Kidney glomerular epithelial cell (primary cell): ENCODE results near the gene USP44.

Experiments
- DNase-seq: peaks from one replicate; lab custom pipeline; 2025; lab: John Stamatoyannopoulos, UW

The USP44 gene

DNA sequence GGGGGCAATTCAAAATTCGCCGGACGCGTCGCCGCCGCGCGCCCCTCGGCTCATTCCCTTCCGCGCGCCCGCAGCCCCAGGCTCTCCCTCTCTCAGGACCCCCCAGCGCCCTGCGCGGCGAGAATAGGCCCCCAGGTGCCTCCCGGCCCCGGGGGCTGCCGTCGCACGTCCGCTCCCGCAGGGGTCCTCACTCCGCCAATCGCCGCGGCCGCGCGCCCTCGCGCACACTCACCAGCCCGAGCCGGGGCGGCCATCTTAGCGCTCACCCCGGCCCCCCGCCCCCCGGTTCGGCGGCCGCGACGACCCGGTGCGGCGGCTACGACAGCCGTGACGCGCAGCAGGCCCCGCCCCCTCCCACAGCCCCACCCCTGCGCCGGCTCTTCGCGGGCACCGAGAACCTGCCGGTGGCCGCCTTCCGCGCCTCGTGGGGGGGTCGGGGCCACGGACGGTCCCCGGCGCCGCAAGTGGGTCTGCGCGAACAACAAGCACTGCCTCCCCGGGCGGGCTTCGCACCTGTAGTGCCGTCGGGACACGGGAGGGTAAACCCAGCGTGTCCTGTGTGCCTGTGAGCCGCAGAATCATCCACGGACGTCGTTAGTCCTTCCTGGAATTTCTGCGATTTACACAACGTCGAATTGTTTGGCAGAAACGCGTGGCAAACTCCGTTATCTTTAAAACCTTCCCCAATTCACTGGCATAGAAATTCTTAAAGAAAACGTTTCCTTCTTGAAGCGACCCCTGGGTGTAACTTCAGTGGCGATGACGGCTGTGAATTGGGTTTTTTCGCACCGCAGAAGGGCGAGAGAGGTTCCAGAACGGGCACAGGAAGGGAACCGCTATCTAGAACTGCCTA is 2.5 kb downstream of the USP44 start:
- peak; percentile 20 for DNase-seq

GRCh38 chr12:95548056-95548538 is 3.2 kb downstream of the USP44 start:
- DNase-seq, result no peak

DNA sequence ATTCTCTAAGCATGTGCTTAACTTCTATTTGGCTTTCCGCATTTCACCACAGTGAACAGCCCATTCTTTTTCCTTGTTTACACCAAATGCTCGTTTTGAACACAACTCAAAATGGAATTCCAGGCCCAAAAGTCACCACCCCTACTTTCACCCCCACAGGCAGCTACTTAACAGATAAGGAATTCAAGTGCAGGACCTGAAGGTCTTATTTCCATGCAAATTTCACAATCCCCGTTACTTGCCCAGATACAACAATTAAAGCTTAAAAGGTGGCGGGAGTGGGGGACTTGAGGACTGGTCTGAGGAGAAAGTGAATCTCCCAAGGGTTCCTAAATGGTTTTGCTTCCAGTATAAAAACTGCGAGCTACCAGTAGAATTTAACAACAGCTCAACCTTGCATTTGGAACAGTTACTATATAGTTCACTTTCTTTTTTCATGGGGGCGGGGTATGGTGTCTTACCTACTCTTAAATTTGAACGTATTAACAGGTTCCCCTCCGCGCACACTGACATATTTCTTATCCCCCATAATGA is 3.7 kb downstream of the USP44 start:
- no peak for DNase-seq

DNA sequence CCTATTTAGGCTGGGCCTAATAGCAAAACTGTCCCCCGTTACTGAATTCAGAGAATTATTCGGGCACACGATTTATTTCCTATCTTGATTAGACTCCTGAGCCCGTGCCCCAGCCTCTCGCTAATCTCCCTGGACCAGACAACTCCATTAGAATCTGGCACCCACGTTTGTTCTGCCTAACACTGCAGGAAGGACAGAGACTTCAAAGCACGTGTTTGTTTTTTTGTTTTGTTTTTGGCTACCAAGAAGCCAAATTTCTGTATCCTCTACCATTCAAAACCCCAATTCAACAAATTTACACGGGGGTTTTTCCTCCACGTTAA is 4.8 kb downstream of the USP44 start:
- DNase-seq, result no peak

GRCh38 chr12:95545731-95546490 is 5.4 kb downstream of the USP44 start:
- no peak for DNase-seq

DNA sequence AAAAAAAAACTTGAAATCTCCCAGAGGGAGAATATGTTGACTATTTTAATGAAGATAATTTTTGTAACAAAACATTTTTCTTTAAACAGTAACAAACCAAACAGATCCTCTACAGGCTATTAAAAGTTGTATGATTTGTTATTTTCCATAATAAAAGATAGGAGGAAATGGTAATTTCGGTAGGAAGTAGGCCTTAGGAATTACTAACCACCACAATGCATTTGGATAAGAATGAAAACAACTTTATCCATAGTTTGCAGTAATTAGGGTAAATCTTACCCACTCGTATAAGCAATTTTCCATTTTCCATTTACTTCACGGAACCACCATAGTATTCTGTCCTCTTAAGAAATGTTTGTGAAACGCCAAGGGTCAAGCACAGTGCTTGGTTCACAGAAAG is 6.0 kb downstream of the USP44 start:
- no peak for DNase-seq

DNA sequence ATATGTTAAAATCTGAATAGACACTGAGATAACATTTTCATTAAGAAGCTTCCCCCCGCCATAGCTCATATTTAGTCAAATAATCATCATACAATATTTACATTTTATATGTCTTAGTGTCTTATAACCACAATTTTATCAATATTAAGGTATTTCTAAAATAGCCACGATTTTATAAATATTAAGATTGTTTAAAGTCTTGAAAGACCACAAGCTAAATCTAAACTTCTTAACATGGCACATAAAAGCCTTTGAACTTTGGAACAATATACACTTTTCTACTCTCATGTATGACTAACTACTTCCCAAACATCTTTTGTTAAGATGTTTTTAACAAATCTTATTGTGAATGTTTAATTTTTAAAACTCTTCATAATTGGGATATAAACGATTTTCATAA is 6.5 kb downstream of the USP44 start:
- no peak for DNase-seq

- DNase-seq, result no peak
These were observed 8.0 kb downstream of the USP44 start for GRCh38 chr12:95543305-95543704.

DNA sequence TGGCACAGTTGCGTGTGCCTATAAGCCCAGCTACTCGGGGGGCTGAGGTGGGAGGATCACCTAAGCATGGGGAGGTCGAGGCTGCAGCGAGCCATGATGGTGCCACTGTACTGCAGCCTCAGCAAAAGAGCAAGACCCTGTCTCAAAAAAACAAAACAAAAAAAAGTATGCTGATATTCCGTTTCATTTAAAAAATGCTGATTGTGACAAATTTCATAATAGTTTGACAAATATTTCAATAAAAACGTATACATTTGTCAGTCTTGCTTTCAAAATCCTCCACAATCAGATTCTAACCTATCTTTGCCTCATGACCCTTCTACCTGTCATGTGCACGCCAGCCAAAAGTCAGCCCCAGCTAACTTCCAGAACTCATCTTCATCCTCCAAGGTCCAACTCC is 9.8 kb downstream of the USP44 start:
- no peak for DNase-seq

DNA sequence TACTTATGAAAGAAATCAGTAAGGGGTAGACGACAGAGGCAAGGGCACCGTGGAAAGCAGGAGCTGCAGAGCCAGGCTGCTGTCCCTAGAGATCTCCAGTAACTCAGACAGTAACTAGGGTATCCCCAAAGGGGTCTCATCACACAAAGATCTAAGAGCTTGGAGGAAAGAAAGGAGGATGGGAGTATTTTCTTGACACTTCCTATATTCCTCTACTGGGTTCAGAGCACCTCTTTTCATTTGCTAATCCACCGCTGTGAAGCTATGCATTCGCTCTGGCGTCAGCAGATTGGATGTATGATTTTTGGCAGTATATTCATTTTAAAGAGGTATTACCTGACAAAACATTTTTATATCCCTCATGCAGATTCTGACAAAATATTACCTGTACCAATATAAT is 12.6 kb downstream of the USP44 start:
- no peak for DNase-seq

DNA sequence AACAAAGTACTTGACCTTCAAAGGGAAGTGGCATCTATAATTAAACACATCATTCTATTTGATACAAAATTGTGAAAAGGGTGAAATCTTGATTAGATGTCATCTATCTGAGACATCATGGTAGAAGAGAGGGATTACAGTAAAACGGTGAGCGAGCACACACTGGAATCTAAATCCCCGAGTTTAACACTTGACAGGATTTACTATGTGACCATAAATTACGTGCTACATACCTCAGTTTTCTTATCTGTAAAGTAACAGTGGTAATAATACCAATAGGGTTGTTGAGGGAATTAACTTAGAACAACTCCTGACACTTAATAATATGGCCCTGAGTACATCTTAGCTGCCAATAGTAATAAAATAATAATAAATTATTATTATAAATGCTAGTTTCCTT is 13.3 kb downstream of the USP44 start:
- DNase-seq, result no peak

DNA sequence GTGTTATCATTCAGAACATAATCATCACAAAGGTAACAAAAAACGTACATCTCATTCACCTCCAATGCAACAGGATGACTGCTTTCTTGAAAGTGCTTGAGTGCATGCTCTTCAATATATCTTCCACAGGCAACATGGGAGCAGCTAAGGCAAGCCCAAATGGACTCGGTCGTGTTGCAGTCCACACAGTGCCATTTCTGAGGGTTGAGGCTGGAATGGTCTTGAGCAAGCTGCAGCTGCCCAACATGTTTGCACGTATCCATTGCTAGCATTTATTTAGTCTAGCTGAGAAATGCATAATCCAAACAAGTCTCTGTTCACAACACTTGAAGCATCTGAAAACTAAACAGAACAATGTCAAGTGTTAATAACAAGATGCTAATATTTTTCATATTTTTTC is 17.3 kb downstream of the USP44 start:
- DNase-seq, result no peak

GRCh38 chr12:95532851-95533250 is 18.4 kb downstream of the USP44 start:
- no peak for DNase-seq

DNA sequence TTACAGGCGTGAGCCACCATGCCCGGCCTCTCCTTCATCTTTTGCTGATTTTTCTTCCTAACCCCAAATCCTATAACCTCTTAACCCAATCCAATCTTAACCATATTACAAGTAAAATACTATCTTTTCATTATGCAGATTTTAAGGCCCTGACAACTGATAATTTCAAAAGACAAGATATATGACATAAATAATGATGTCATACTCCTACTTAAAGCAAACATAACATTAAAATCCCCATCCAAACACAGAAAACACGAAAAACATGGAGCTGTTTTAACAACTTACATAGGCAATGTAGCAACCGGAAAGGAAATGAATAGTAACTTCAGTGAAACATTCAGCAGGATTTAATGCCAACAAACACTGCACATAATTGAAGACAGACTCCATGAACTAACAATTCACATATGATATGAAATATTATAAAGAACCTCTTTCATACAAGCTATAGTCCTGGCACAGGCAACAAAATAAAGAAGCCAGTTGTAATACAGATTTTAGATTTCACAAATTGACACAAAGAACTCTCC is 21.5 kb downstream of the USP44 start:
- DNase-seq, result no peak

DNA sequence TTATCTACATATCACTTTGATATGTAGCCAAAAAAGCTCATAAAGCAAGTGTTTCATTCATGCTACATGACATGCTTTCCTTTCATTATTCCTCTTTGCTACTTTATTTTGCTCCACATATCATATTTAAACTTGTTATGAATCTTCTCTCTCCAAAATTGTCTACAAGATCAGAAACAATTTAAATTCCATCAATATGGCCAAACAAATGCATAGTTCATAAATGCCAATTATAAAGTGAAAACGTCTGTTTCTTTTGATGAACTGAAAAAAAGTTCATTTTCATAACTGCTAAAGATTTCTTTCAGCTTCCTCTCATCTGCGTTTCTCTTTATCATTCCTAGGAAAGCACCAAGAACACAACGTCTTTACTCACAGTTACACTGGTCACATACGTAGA is 22.8 kb downstream of the USP44 start:
- DNase-seq, result no peak

DNA sequence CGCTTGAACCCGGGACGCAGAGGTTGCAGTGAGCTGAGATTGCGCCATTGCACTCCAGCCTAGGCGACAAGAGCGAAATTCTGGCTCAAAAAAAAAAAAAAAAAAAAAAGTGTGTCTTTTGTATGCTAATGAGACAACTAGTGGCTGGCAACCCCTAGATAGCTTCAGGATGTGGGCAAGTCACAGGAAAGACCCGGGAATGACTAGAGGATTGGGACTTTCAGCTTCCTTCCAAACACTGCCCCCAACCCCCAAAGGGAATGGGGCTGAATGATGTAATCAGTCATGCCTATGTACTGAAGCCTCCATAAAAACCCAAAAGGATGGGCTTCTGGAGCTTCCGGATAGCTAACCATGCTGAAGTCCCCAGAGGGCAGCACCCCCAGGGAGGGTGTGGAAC is 28.6 kb downstream of the USP44 start:
- DNase-seq, result no peak

GRCh38 chr12:95520816-95521215 is 30.5 kb downstream of the USP44 start:
- no peak for DNase-seq

DNA sequence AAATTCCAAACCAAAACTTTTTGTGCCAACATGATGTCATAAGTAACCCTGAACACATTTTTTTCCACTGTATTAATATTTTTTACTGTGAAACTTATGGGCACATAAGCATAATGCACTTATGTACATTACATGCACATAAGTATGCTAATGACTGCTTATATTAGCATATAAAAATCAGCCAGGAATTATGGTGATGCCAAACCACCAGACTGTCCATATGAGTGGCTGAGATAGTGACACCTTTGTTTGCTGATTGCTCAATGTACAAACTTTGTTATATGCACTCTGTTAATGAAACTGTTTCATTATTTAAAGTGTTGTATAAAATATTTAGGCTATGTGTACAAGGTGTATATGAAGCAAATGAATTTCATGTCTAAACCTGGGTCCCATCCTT is 32.3 kb downstream of the USP44 start:
- DNase-seq, result no peak

- no peak for DNase-seq
These were observed 34.0 kb downstream of the USP44 start for GRCh38 chr12:95517246-95517645.

DNA sequence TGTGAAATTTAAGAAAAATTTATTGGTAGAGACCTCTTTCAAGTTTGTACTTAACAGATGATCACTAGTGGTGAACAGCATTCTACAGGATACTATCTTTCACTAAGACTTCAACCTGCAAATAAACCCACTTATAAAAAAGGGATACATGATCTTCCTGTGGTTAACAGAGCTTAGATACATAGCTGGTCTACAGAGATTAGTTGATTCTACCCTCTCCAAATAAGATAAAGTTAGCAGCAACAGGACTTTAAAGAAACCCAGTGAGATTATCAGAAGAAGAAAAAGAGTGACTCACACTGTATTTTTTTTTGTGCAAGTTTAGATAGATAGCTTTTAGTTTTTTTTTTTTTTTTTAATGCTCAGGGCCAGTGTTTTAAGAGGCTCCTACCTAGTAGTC is 34.5 kb downstream of the USP44 start:
- no peak for DNase-seq

DNA sequence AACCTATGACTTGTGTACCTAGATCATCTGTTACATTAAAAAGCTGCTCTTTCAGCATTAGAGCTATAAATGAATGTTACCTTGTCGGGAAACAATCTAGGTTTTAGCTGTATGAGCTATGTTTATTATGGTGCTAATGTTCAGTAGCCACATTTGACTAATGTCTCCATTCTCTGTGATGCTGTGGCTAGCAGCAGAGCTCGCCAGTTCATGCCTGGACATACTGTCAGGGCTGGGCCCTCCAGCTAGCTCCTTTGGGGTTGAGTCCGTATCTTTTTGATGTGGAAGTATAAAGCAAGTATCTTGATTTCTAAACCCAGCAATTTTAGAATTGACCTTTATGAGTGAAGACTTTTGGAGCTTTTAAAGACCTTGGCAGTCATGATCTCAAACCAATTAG is 36.1 kb downstream of the USP44 start:
- no peak for DNase-seq

DNA sequence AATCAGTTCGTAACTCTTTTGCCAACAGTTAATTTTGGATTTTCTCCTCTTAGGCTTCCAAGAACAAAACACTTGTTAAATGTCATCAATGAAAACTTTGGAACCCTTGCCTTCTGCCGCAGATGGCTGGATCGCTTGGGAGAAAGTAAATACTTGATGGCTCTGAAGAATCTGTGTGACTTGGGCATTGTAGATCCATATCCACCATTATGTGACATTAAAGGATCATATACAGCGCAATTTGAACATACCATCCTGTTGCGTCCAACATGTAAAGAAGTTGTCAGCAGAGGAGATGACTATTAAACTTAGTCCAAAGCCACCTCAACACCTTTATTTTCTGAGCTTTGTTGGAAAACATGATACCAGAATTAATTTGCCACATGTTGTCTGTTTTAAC is 37.7 kb downstream of the USP44 start:
- DNase-seq, result no peak

GRCh38 chr12:95511977-95512376 is 39.3 kb downstream of the USP44 start:
- DNase-seq, result no peak
